OCI-LY7 (cell line): Measurements from ENCODE around the gene PLXNB2. TPM values are rescaled to one million over a fixed set of nuclear protein-coding genes. Genes with fewer than 3 reads are reported as not detected.

Source experiments
- BruUV-seq: library from RNA; stranded (reverse); fragments of 400-500 nt; replicated peaks from 2 replicates; lab custom pipeline; 2021; lab: Mats Ljungman, UMichigan
- CTCF ChIA-PET: fragments of 300-600 bp; sonication (Branson Sonifier 250); formaldehyde crosslinking; loops from one replicate; lab custom pipeline; 2022; ENCODE audit warnings: antibody characterized with exemption; ENCODE audit not compliant: unreplicated experiment; lab: Charles Lee
- POLR2A ChIA-PET: fragments of 300-600 bp; sonication (Branson Sonifier 250); formaldehyde crosslinking; loops from one replicate; lab custom pipeline; 2022; ENCODE audit warnings: antibody characterized with exemption; lab: Charles Lee
- DNase-seq: peaks from one replicate; pipeline ENCODE4 v3.0.0-alpha.2; 2015; ENCODE audit warnings: low spot score
- H2AFZ ChIP-seq: fragments of 200-600 bp; sonication (generic), shearing (Covaris generic); 2 replicates; pipeline ENCODE4 v1.6.1; 2014; ENCODE audit warnings: mild to moderate bottlenecking, antibody characterized with exemption, low read length, moderate library complexity
- H3K27ac ChIP-seq: fragments of 200-600 bp; sonication (generic); 2 replicates; pipeline ENCODE4 v1.5.1; 2014; ENCODE audit warnings: mixed run types, low read depth, mild to moderate bottlenecking, moderate library complexity, low read length, inconsistent platforms; ENCODE audit not compliant: poor library complexity, severe bottlenecking
- H3K36me3 ChIP-seq: fragments of 200-600 bp; sonication (generic); 2 replicates; pipeline ENCODE4 v1.6.1; 2014; ENCODE audit warnings: mild to moderate bottlenecking, antibody characterized with exemption, low read length, moderate library complexity, mixed read lengths; ENCODE audit not compliant: insufficient read depth
- H3K4me1 ChIP-seq: fragments of 200-600 bp; sonication (generic); 2 replicates; pipeline ENCODE4 v1.5.1; 2014; ENCODE audit warnings: mild to moderate bottlenecking, low read length; ENCODE audit not compliant: insufficient read depth, poor library complexity, severe bottlenecking
- H3K4me2 ChIP-seq: fragments of 200-600 bp; sonication (generic); 2 replicates; pipeline ENCODE4 v1.6.1; 2014; ENCODE audit warnings: mild to moderate bottlenecking, low read length
- H3K4me3 ChIP-seq: fragments of 200-600 bp; sonication (generic); 2 replicates; pipeline ENCODE4 v1.5.1; 2014; ENCODE audit warnings: mild to moderate bottlenecking, low read depth, low read length; ENCODE audit not compliant: poor library complexity, severe bottlenecking
- H3K79me2 ChIP-seq: fragments of 200-600 bp; sonication (generic); 2 replicates; pipeline ENCODE4 v1.6.1; 2016; ENCODE audit warnings: low read depth, mild to moderate bottlenecking, low read length, moderate library complexity, mixed read lengths; ENCODE audit not compliant: insufficient read depth
- H3K9me2 ChIP-seq: fragments of 200-600 bp; sonication (generic); 2 replicates; pipeline ENCODE4 v1.6.1; 2016; ENCODE audit warnings: mild to moderate bottlenecking, low read length, mixed read lengths; ENCODE audit not compliant: insufficient read depth
- H3K9me3 ChIP-seq: fragments of 200-600 bp; sonication (generic); 2 replicates; pipeline ENCODE4 v1.6.1; 2014; ENCODE audit warnings: mild to moderate bottlenecking, mixed run types, low read length, mixed read lengths
- H4K20me1 ChIP-seq: fragments of 200-600 bp; sonication (generic); 2 replicates; pipeline ENCODE4 v1.6.1; 2014; ENCODE audit warnings: mild to moderate bottlenecking, antibody characterized with exemption, low read length, moderate library complexity, mixed read lengths; ENCODE audit not compliant: insufficient read depth
- CTCF ChIP-seq: fragments of 200-600 bp; sonication (generic); conservative IDR thresholded peaks from 2 replicates; pipeline ENCODE4 v1.5.1; 2014; ENCODE audit warnings: mild to moderate bottlenecking, antibody characterized with exemption, low read length, moderate library complexity, mixed read lengths
- EZH2phosphoT487 ChIP-seq: fragments of 200-600 bp; sonication (generic); IDR thresholded peaks from 2 replicates; pipeline ENCODE4 v1.6.1; 2018; ENCODE audit warnings: low read depth, borderline replicate concordance, mild to moderate bottlenecking, mixed run types, antibody characterized with exemption, low read length, moderate library complexity, mixed read lengths
- intact Hi-C: fragments of 100-400 bp; cut with micrococcal nuclease; formaldehyde crosslinking; loops from one replicate; pipeline ENCODE4 v1.10.0; 2022; ENCODE audit not compliant: unreplicated experiment
- total RNA-seq, 2 experiments: library from RNA; depleted of rRNA in 1 of 2; stranded (reverse); fragments of >200 nt in 1 of 2; shearing (Covaris generic) in 1 of 2; gene quantifications; 2 replicates each; pipeline ENCODE4 v1.2.3, GENCODE V29; 2014 to 2022

PLXNB2 gene
- total RNA-seq, 2 experiments from 2014 or later: 10.7 to 39.2 TPM

DNA sequence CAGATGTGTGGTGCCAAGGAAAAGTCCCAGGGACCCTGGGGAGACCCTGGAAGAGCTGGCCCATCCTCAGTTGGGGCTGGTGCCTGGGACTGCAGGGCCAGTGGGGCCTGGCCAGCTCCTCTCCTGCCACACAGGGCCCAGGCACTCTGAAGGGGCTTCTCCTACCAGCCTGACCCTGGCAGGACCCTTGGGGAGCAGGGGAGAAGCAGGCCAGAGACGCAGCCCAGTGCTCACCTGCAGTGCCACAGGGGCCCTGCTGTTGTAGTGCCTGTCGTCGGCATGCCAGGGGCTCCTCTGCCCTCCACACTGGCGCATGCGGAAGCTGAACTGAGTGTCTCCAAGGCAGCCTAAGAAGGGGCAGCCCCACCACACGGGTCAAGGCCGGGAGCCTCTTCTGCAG, 10.2 kb upstream of the PLXNB2 start:
- CTCF ChIA-PET: interaction anchor here (0.5 to 0.6 kb wide), 3 partner anchors 41 to 380 kb away, joined by 3 to 6 read pairs (median 6); no protein-coding TSS in a partner anchor

GRCh38 chr22:50317178-50317577, 9.7 kb upstream of the PLXNB2 start:
- Histone ChIP-seq H3K79me2 (no peaks in the 10 kb centered on the region), H3K27ac (peak overlapping the region; percentile 90), H3K4me1 (peaks cover 78% of the 10 kb centered on the region), H3K9me3 (no peaks in the 10 kb centered on the region), H3K36me3 (no peaks in the 10 kb centered on the region), H3K4me2 (peak overlapping the region; percentile 86), H2AFZ (no peak overlapping the region), H3K9me2 (no peaks in the 10 kb centered on the region), H4K20me1 (no peaks in the 10 kb centered on the region), H3K4me3 (peak overlapping the region; percentile 61)
- POLR2A ChIA-PET: interaction anchor here (0.7 to 0.9 kb wide), 2 partner anchors 24 to 66 kb away, joined by 3 read pairs; partner anchors contain the start of gene HDAC10
- DNase-seq: no peak
- TF ChIP-seq CTCF (no peak), EZH2phosphoT487 (no peak)
- intact Hi-C loops: loop anchor here (5.0 kb wide), 1 partner anchor 125 kb away; no protein-coding TSS in a partner anchor
- CTCF ChIA-PET: interaction anchor here (0.6 kb wide), 2 partner anchors 41 to 67 kb away, joined by 3 to 6 read pairs; no protein-coding TSS in a partner anchor
- BruUV-seq: no TSS peak

More for the DNA sequence above, 10.2 kb upstream of the PLXNB2 start:
- no peak overlapping the region for H2AFZ ChIP-seq
- H3K27ac ChIP-seq: peak overlapping the region; percentile 90
- BruUV-seq: no TSS peak
- H3K9me2 ChIP-seq: no peaks in the 10 kb centered on the region
- no peaks in the 10 kb centered on the region for H3K36me3 ChIP-seq
- no peak for TF ChIP-seq EZH2phosphoT487
- TF ChIP-seq CTCF: no peak
- intact Hi-C loops: loop anchor here (2.0 to 5.0 kb wide), 2 partner anchors 41 to 125 kb away; no protein-coding TSS in a partner anchor
- peak overlapping the region; percentile 61 for H3K4me3 ChIP-seq
- peaks cover 78% of the 10 kb centered on the region for H3K4me1 ChIP-seq
- no peak for DNase-seq
- H3K79me2 ChIP-seq: no peaks in the 10 kb centered on the region
- H4K20me1 ChIP-seq: no peaks in the 10 kb centered on the region
- H3K4me2 ChIP-seq: peak overlapping the region; percentile 86
- H3K9me3 ChIP-seq: no peaks in the 10 kb centered on the region
- POLR2A ChIA-PET: interaction anchor here (0.6 to 0.9 kb wide), 3 partner anchors 25 to 265 kb away, joined by 3 read pairs; partner anchors contain the start of genes CHKB and HDAC10
